CD4-positive, alpha-beta T cell treated with Interleukin-6 for 4 hours (primary cell): ENCODE results near the gene ECT2.
"Not testable (repeated sequence)": the region's sequence is repeated elsewhere in the genome, so short reads cannot be mapped to it uniquely, and the experiment has no call there.

ENCODE experiments used
- DNase-seq: peaks from one replicate; pipeline ENCODE4 v3.0.0-alpha.2; 2020; ENCODE audit warnings: mixed read lengths

ECT2 gene

DNA sequence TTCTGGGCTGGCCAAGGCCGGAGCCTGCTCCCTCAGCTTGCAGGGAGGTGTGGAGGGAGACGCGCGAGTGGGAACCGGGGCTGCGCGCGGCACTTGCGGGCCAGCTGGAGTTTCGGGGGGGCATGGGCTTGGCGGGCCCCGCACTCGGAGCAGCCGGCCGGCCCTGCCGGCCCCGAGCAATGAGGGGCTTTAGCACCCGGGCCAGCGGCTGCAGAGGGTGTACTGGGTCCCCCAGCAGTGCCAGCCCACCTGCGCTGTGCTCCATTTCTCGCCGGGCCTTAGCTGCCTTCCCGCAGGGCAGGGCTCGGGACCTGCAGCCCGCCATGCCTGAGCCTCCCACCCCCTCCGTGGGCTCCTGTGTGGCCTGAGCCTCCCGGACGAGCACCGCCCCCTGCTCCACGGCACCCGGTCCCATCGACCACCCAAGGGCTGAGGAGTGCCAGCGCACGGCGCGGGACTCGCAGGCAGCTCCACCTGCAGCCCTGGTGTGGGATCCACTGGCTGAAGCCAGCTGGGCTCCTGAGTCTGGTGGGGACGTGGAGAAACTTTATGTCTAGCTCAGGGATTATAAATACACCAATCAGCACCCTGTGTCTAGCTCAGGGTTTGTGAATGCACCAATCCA is 116.3 kb downstream of the ECT2 start:
- DNase-seq: not testable (repeated sequence)

DNA sequence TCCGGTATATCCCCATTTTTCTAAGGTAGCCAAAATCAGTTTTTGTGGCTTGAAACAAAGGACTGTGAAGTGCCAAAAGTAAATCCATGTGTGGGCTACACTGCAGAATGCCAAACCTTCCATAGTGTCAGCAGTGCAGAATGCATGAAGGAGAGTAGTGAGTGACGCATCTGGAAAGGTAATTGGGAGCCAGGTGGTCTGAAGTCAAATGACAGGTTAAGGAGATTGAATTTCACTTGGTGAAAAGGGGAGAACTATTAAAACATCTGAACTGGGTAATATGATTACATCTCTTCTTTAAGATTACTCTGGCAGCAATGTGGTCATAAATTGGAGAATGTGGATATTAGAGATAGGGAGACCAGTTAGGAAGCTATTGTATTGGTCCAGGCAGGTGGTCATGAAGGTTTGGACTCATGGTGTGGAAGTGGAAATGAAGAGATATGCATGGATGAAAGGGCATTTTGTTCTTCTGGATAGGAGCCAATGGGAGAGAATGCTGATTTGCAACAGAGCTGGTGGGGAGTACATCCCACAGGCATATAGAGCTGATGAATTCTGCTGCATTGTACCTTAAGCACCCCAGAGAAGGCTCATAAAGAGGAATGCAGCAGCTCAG is 118.2 kb downstream of the ECT2 start:
- DNase-seq: no peak

DNA sequence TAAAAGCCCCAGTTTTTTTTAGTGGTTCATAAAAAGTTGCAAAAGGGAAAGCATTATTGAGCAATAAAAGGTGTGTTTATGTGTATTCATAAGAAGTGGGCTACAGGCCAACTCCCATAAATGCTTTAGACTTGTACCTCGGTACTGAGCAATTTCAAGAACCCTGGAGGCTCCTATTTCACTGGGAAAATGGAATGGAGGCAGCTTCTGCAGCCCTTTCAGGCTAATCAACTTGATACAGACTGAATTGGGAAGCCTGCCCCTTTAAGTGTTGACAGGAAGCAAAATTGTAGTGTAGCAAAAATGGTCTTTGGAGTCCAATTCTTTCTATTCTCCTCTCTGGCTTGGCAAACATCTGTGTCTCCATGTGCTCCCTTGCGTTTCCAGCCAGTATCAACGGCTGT is 118.8 kb downstream of the ECT2 start:
- DNase-seq: no peak

- no peak for DNase-seq
Observed at GRCh38 chr3:172869784-172870518, 119.4 kb downstream of the ECT2 start.
